OCI-LY1 (cell line): ENCODE data around the gene SLC12A7.

Experiments used
- EZH2 ChIP-seq: fragments of 200-600 bp; sonication (generic), shearing (Covaris generic); IDR thresholded peaks from 2 replicates; pipeline ENCODE4 v1.8.0; 2017; ENCODE audit warnings: borderline replicate concordance, mixed run types, mild to moderate bottlenecking, antibody characterized with exemption, low read length, moderate library complexity, mixed read lengths
- TF ChIP-seq, protein P1 (sequence below): fragments of 200-600 bp; sonication (generic), shearing (Covaris generic); IDR thresholded peaks from 2 replicates; pipeline ENCODE4 v1.5.1; 2017; ENCODE audit warnings: mild to moderate bottlenecking, antibody characterized with exemption, low read length, moderate library complexity, mixed read lengths

DNA sequence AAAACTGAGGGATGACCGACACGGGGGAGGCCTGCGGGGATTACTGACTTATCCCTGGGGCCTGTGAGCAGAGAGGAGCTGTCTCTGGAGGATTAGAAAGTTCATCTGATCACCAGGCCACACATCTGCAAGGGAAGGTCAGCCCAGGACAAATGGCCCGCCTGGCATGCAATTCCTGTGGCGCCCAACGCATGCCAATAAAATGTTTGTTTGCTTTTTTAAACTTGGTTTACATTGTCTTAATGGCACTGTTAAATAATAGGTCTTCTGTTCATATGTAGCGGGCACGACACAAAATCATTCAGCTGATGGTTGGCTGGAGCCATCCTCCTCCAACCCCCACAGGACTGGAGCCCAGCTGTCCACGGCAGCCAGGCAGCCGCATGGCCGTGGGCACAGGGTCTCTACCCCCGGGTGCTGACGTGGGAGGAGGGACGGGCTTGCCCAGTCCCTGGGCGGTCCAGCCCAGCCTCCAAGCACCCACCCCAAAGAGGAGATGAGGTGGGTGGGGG lies 41.0 kb upstream of the SLC12A7 start:
- TF ChIP-seq, protein P1, sequence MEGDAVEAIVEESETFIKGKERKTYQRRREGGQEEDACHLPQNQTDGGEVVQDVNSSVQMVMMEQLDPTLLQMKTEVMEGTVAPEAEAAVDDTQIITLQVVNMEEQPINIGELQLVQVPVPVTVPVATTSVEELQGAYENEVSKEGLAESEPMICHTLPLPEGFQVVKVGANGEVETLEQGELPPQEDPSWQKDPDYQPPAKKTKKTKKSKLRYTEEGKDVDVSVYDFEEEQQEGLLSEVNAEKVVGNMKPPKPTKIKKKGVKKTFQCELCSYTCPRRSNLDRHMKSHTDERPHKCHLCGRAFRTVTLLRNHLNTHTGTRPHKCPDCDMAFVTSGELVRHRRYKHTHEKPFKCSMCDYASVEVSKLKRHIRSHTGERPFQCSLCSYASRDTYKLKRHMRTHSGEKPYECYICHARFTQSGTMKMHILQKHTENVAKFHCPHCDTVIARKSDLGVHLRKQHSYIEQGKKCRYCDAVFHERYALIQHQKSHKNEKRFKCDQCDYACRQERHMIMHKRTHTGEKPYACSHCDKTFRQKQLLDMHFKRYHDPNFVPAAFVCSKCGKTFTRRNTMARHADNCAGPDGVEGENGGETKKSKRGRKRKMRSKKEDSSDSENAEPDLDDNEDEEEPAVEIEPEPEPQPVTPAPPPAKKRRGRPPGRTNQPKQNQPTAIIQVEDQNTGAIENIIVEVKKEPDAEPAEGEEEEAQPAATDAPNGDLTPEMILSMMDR = no peak
- no peak for TF ChIP-seq EZH2
